Coronary artery (tissue), 2 donors: Measurements from ENCODE around the gene NKPD1.
"Not testable (repeated sequence)": the region's sequence is repeated elsewhere in the genome, so short reads cannot be mapped to it uniquely, and the experiment has no call there.

ENCODE experiments used
- DNase-seq: peaks from one replicate; pipeline ENCODE4 v3.0.0-alpha.2; 2017; ENCODE audit warnings: low spot score
- H3K27ac ChIP-seq, 2 donors: fragments of 200-600 bp; sonication (generic); one replicate each; pipeline ENCODE4 v1.5.1; 2016 to 2019
- H3K4me3 ChIP-seq: fragments of 200-600 bp; sonication (generic); 2 replicates; pipeline ENCODE4 v1.5.1; 2016; ENCODE audit warnings: mild to moderate bottlenecking, moderate library complexity
- CTCF ChIP-seq: fragments of 200-600 bp; sonication (generic); IDR thresholded peaks from one replicate; pipeline ENCODE4 v1.5.1; 2019; ENCODE audit warnings: antibody characterized with exemption

NKPD1 gene

GRCh38 chr19:45122832-45123231 is 38.0 kb downstream of the NKPD1 start:
- no peak for DNase-seq
- Histone ChIP-seq H3K4me3 (no peak overlapping the region), H3K27ac (no peak overlapping the region)
- TF ChIP-seq CTCF = no peak

GRCh38 chr19:45121827-45122345 is 38.9 kb downstream of the NKPD1 start:
- H3K4me3 ChIP-seq = no peak overlapping the region
- no peak for DNase-seq
- no peak for TF ChIP-seq CTCF
- no peak overlapping the region for H3K27ac ChIP-seq

- no peak for TF ChIP-seq CTCF
- no peak overlapping the region for H3K27ac ChIP-seq
- DNase-seq = no peak
- no peak overlapping the region for H3K4me3 ChIP-seq
Observed at GRCh38 chr19:45119582-45119981, 41.2 kb downstream of the NKPD1 start.

GRCh38 chr19:45118591-45119355 is 42.0 kb downstream of the NKPD1 start:
- not testable (repeated sequence) for DNase-seq, H3K4me3 ChIP-seq, H3K27ac ChIP-seq

GRCh38 chr19:45118106-45118505 is 42.7 kb downstream of the NKPD1 start:
- no peak for DNase-seq
- Histone ChIP-seq H3K27ac (no peak overlapping the region), H3K4me3 (no peak overlapping the region)
- TF ChIP-seq CTCF = no peak

- TF ChIP-seq CTCF = no peak
- DNase-seq = no peak
- no peak overlapping the region for H3K27ac ChIP-seq
- no peak overlapping the region for H3K4me3 ChIP-seq
Observed at GRCh38 chr19:45117671-45118070, 43.1 kb downstream of the NKPD1 start.

GRCh38 chr19:45117167-45117594 is 43.6 kb downstream of the NKPD1 start:
- Histone ChIP-seq H3K27ac (no peak overlapping the region), H3K4me3 (no peak overlapping the region)
- DNase-seq = no peak
- TF ChIP-seq CTCF = no peak
